GM06990 (cell line): ENCODE data around the gene COL6A1.
"Not testable (repeated sequence)": the region's sequence is repeated elsewhere in the genome, so short reads cannot be mapped to it uniquely, and the experiment has no call there.

Experiments used
- DNase-seq: peaks from one replicate; pipeline ENCODE4 v3.0.0-alpha.2; 2011; ENCODE audit not compliant: insufficient read length; ENCODE audit errors: extremely low read depth
- H3K27me3 ChIP-seq: replicated peaks from 2 replicates; pipeline ENCODE4 v1.6.0; 2011; ENCODE audit warnings: low read length; ENCODE audit not compliant: control insufficient read depth, insufficient read depth
- H3K36me3 ChIP-seq: 2 replicates; pipeline ENCODE4 v1.5.1; 2011; ENCODE audit warnings: low read length; ENCODE audit not compliant: control insufficient read depth, insufficient read depth
- H3K4me3 ChIP-seq: replicated peaks from 2 replicates; pipeline ENCODE4 v1.5.1; 2011; ENCODE audit warnings: low read depth, mild to moderate bottlenecking, control low read depth, low read length
- TF ChIP-seq, protein P1 (sequence below): IDR thresholded peaks from 2 replicates; pipeline ENCODE4 v1.5.1; 2011; ENCODE audit warnings: low read length, control low read depth, mild to moderate bottlenecking, inconsistent platforms; ENCODE audit not compliant: insufficient read depth, poor library complexity, severe bottlenecking

Gene COL6A1

GRCh38 chr21:45948576-45949141, 32.9 kb upstream of the COL6A1 start:
- no peaks in the 10 kb centered on the region for H3K36me3 ChIP-seq
- no peaks in the 10 kb centered on the region for H3K27me3 ChIP-seq
- no peak overlapping the region for H3K4me3 ChIP-seq
- DNase-seq, result no peak
- TF ChIP-seq, protein P1, sequence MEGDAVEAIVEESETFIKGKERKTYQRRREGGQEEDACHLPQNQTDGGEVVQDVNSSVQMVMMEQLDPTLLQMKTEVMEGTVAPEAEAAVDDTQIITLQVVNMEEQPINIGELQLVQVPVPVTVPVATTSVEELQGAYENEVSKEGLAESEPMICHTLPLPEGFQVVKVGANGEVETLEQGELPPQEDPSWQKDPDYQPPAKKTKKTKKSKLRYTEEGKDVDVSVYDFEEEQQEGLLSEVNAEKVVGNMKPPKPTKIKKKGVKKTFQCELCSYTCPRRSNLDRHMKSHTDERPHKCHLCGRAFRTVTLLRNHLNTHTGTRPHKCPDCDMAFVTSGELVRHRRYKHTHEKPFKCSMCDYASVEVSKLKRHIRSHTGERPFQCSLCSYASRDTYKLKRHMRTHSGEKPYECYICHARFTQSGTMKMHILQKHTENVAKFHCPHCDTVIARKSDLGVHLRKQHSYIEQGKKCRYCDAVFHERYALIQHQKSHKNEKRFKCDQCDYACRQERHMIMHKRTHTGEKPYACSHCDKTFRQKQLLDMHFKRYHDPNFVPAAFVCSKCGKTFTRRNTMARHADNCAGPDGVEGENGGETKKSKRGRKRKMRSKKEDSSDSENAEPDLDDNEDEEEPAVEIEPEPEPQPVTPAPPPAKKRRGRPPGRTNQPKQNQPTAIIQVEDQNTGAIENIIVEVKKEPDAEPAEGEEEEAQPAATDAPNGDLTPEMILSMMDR, result no peak

- Histone ChIP-seq H3K4me3 (no peak overlapping the region), H3K27me3 (no peaks in the 10 kb centered on the region), H3K36me3 (no peaks in the 10 kb centered on the region)
- DNase-seq, result no peak
- TF ChIP-seq, protein P1, result no peak
Observed at GRCh38 chr21:45949928-45950739, 31.4 kb upstream of the COL6A1 start.

DNA sequence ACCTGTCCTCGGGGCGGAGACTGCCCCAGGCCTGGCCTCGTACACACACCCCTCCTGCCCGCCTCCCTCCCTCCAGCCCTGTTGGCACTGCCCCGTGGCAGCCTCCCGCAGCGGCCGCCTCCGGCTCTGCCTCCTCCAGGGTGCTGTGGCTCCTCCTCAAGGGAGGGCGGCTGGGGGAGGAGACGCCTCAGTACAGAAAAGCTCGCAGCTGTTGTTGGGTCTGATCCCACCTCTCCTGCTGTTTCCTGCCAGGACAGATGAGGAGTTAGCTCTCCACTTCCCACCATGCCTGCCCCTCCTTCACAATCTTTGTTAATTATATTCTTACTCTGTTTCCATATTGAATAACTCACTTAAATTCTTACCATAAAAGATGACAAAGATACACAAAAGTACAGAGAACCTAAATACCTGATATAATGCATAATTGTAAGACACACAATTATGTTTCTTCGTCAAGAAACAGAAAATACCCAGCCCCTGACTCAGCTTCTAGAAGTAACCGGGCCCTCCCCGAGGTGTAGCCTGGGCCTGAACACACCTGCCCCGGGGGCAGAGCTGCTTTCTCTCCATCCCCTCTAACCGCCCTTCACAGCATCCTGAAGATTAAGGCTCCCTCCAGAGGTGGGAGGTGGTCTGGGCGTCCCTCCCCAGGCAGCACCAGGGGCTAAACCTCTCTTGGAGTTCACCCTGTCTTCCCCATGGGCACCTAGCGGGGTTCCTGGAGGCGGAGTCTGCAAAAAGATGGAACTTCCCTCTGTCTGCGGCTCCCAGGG, 30.6 kb upstream of the COL6A1 start:
- no peaks in the 10 kb centered on the region for H3K36me3 ChIP-seq
- TF ChIP-seq, protein P1, result no peak
- H3K27me3 ChIP-seq, result no peaks in the 10 kb centered on the region
- DNase-seq, result no peak
- H3K4me3 ChIP-seq, result no peak overlapping the region

DNA sequence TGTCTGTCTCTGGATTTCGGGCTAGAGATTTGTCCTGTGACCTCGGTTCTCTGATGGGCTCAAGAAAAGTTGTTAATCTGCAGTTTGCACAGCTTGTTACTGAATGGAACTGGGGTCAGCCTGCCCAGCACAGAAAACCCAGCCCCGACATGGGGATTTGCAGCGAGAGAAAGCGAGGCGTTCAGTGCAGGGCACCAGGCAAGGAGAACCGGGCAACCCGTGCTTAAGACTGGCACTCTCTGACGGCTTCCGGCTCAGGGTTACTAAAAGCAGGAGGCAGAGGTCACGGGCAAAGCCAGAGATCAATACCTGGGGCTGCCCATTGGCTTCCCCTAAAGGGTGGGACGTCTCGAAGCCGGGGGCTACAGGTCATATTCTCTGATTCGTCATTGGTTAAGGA, 29.9 kb upstream of the COL6A1 start:
- H3K4me3 ChIP-seq, result no peak overlapping the region
- no peaks in the 10 kb centered on the region for H3K27me3 ChIP-seq
- no peaks in the 10 kb centered on the region for H3K36me3 ChIP-seq
- TF ChIP-seq, protein P1, result no peak
- no peak for DNase-seq

GRCh38 chr21:45952527-45952926, 29.0 kb upstream of the COL6A1 start:
- not testable (repeated sequence) for H3K4me3 ChIP-seq, H3K36me3 ChIP-seq, DNase-seq, H3K27me3 ChIP-seq

DNA sequence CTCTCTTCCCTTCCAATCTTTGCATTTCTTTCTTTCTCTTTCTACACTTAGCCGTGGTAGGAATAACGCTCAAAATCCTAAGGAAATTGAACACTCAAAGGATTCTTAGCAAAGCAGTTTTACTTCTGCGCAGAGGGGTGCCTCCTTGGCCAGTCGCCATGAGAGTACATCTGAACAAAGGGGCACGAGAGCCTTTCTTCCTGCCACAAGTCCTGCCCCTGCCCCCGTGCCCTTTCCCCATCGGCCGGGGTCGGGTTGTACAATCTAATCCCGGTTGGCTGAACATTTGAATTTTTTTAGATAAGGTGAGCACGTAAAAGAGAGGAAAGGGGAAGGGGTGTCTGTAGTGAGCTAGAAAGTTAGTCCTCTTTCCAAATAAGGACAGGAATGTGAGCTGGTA, 28.6 kb upstream of the COL6A1 start:
- Histone ChIP-seq H3K4me3 (no peak overlapping the region), H3K36me3 (no peaks in the 10 kb centered on the region), H3K27me3 (no peaks in the 10 kb centered on the region)
- no peak for DNase-seq
- TF ChIP-seq, protein P1, result no peak
